ENCODE measurements around the gene SNAPC2.
"Not testable (repeated sequence)": the region's sequence is repeated elsewhere in the genome, so short reads cannot be mapped to it uniquely, and the experiment has no call there.

The SNAPC2 gene

DNA sequence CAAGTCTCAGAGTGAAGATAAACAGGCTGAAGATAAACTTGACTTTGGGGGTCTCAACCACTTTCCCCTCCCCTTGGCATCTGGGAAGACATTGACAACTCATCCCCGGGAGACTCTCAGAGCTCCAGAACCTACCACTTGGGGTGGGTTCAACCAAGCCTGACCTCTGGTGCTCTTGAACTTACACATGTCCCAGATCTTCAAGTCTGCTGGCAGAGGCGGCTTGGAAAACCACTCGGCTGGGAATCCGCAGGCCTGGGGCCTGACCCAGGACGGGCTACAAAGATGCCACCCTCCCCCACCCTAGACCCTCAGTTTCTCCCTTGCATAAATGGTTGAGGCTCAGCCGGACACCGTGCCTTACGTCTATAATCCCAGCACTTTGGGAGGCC is 31.3 kb upstream of the SNAPC2 start:
- no peak for DNase-seq (ENCODE audit: low read depth in 2 of 2)

DNA sequence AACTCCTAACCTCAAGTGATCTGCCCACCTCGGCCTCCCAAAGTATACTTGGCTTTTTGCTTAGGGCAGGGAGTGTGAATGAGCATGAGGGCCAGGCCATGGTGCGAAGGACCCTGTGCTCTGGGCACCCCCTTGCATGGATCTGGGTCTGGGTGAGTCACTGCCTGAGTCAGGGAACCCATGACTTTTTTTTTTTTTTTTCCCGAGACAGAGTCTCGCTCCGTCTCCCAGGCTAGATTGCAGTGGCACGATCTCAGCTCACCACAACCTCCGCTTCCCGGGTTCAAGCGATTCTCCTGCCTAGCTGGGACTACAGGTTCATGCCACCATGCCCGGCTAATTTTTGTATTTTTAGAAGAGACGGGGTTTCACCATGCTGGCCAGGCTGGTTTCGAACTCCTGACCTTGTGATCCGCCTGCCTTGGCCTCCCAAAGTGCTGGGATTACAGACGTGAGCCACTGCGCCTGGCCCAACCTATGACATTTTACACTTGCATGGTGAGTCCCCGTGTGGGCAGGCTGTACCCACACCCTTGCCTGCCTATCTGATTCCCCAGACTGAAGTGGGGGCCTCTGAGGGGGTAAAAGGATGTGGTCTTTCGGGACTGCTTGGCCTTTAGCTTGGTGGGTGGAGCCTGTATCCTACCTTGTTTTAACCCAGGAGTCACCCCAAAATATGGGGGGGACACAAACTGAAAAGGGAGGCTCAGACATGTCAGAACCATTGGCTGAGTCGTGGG is 26.6 kb upstream of the SNAPC2 start:
- not testable (repeated sequence) for DNase-seq (ENCODE audit: low read depth in 2 of 2)

GRCh38 chr19:7894612-7895309 is 25.4 kb upstream of the SNAPC2 start:
- no peak for DNase-seq (ENCODE audit: low read depth in 2 of 2)

DNA sequence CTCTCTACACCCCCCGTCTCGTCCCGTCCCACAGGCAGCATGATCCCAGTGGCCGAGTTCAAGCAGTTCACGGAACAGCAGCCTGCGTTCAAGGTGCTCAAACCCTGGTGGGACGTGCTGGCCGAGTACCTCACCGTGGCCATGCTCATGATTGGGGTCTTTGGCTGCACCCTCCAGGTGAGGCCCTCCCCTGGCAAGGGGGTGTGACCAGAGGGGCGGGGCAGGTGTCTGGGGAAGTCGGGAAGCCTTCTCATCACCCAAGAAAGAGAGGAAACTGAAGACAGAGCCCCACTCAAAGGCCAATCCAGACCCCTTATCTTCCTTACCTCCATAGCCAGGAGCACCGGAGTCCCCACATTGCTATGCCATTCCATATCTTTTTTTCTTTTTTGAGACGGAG is 24.6 kb upstream of the SNAPC2 start:
- no peak for DNase-seq (ENCODE audit: low read depth in 2 of 2)

- DNase-seq (ENCODE audit: low read depth in 2 of 2) = no peak
These were observed 22.8 kb upstream of the SNAPC2 start for GRCh38 chr19:7897292-7897691.

DNA sequence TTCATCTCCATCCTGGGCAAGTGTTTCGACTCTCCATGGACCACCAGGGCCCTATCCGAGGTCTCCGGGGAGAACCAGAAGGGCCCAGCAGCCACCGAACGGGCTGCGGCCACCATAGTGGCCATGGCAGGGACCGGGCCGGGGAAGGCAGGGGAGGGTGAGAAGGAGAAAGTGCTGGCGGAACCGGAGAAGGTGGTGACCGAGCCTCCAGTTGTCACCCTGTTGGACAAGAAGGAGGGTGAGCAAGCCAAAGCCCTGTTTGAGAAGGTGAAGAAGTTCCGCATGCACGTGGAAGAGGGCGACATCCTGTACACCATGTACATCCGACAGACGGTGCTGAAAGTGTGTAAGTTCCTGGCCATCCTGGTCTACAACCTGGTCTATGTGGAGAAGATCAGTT is 21.2 kb upstream of the SNAPC2 start:
- no peak for DNase-seq (ENCODE audit: low read depth in 2 of 2)

- no peak for DNase-seq (ENCODE audit: low read depth in 2 of 2)
These were observed 20.3 kb upstream of the SNAPC2 start for GRCh38 chr19:7899751-7900378.

DNA sequence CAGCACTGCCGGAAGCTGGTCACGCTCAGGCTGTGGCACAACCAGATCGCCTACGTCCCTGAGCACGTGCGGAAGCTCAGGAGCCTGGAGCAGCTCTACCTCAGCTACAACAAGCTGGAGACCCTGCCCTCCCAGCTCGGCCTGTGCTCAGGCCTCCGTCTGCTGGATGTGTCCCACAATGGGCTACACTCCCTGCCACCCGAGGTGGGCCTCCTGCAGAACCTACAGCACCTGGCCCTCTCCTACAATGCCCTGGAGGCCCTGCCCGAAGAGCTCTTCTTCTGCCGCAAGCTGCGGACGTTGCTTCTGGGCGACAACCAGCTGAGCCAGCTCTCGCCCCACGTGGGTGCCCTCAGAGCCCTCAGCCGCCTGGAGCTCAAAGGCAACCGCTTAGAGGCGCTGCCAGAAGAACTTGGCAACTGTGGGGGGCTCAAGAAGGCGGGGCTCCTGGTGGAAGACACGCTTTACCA is 19.7 kb upstream of the SNAPC2 start:
- no peak for DNase-seq (ENCODE audit: low read depth in 2 of 2)

DNA sequence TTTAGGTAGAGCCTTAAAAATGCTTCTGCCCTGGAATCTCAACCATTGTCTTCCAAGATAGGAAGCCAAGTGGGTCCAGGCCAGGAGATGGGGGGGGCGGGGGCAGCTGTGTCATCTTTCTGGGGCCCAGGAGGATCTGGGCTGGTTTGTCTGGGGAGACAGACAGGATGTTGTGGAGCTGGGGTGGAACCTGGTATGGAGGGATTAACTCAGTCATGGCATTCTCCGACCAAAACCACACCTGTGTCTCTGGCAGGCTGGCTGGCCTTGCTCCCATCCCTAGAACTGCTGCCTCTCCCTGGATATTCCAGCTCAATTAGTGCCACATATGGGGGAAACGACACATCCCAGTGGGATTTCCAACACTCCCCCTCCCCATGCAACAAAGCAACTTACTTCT is 19.2 kb upstream of the SNAPC2 start:
- DNase-seq (ENCODE audit: low read depth in 2 of 2) = no peak

- DNase-seq (ENCODE audit: low read depth in 2 of 2) = no peak
These were observed 18.8 kb upstream of the SNAPC2 start for GRCh38 chr19:7901337-7901736.

- DNase-seq (ENCODE audit: low read depth in 2 of 2) = no peak
These were observed 17.3 kb upstream of the SNAPC2 start for GRCh38 chr19:7902796-7903243.

DNA sequence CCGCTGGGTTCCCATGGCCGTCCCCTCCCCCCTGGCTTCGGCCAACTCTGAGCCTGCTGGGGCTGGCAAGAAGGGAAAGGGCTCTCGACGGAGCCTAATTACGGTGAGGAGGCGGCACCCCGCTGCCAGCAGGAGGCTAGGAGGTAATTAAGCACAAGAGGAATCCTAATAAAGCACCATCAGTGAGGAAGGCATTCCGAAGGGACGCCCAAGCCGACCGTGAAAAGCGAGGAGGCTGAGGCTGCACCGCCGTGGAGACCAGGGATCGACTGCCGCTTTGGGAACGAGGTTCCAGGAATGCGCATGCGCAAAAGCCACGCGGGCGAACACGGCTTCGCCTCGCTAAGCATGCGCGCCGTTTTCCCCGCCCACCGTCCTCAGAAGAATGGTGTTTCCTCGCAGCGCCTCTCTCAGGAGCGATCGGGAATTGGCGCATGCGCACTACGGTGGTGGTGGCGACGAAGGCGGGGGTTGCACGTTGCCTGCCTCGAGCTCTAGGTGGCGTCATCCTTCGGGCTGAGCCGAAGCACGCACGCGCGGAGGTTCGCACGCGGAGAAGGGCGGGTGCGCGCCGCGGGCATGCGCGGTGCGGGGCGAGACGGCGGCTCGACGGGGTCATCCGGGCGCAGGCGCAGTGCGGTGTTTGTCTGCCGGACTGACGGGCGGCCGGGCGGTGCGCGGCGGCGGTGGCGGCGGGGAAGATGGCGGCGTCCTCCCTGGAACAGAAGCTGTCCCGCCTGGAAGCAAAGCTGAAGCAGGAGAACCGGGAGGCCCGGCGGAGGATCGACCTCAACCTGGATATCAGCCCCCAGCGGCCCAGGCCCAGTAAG is 16.7 kb upstream of the SNAPC2 start, which contains the start of gene MAP2K7:
Gene MAP2K7 (plus strand): TSS at position 634 of the 830 bp plus-strand sequence. CDS start 68 bp downstream, at position 702.
- peak; percentile 100 for DNase-seq (ENCODE audit: low read depth in 2 of 2)

GRCh38 chr19:7904074-7905020 is 15.8 kb upstream of the SNAPC2 start:
- DNase-seq (ENCODE audit: low read depth in 2 of 2) = peak in 1 of 2 donors; percentile 32

DNA sequence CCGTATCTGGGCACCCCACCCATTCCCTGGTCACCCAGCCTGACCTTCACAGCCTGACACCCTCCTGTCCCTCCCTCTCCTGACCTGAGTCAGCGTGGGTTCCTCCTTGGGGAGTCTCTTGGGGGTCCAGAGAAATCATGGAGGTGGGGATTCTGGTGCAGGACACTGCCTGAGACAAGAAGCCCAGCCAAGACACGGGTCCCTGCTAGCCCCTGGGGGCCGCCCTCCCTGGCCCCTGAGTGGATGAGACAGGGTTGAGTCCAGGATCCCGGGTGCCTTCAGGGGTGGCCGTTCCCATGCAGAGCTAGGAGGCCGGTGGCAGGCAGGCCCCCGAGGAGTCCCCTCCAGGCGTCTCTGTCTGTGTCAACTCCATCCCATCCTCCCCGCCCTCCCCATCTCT is 14.9 kb upstream of the SNAPC2 start:
- no peak for DNase-seq (ENCODE audit: low read depth in 2 of 2)

DNA sequence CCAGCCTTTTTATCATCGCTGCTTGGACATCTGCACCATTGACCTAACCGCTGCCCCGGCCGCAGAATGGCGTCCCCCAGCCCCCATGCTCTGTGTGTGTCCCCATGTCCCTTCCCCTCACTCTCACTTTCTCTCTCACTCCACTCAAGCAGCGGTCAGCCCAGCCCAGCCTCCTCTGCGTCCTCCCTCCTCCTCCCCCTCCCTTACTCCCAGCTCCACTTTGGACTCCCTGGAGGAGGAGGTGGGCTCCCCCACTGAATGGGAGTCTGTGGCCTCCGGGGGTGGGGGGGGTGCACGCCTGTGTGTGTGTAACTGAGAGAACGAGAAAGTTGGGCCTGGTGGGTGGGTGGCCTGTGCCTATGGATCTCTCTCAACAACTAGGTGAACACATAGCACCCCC is 14.3 kb upstream of the SNAPC2 start:
- DNase-seq (ENCODE audit: low read depth in 2 of 2) = no peak

GRCh38 chr19:7907122-7907521 is 13.0 kb upstream of the SNAPC2 start:
- no peak for DNase-seq (ENCODE audit: low read depth in 2 of 2)

GRCh38 chr19:7907544-7907943 is 12.6 kb upstream of the SNAPC2 start:
- DNase-seq (ENCODE audit: low read depth in 2 of 2) = no peak

DNA sequence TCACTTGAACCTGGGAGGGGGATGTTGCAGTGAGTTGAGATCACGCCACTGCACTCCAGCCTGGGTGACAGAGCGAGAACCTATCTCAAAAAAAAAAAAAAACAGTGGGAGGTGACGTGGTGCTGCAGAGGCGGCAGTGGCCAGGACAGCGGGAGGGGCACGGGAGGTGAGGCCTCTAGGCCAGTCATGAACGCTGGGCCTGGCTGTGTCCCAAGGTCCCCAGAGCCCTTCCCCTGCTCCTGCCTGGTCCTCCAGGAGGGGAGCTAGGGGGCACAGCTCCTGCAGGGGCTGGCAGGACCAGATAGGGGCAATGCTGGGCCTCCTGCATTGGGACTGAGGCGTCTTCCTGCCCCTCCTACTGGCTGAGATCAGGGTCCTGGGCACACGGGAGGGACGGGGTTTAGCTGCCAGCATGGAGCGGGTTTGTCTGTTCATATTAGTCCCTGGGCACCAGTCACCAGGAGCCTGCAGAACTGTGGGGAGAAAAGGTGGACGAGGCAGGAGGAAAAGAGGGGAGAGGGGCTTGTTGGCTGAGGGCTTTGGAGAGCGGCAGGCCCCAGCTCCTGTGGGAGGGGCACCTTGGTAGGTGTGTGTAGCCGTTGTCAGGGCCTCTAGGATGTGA is 11.9 kb upstream of the SNAPC2 start:
- no peak for DNase-seq (ENCODE audit: low read depth in 2 of 2)

GRCh38 chr19:7908742-7909461 is 11.2 kb upstream of the SNAPC2 start:
- DNase-seq (ENCODE audit: low read depth in 2 of 2) = no peak

All from stimulated activated CD4-positive, alpha-beta T cell treated with anti-CD3 and anti-CD28 coated beads, Interleukin-4, amount 100 ng/mL, for 48 hours (primary cell).